Activated CD4-positive, alpha-beta T cell treated with anti-CD3 and anti-CD28 coated beads for 48 hours (primary cell): ENCODE results near the gene GRIA1.

Source experiments
- DNase-seq: peaks from one replicate; pipeline ENCODE4 v3.0.0-alpha.2; 2020

GRIA1 gene

DNA sequence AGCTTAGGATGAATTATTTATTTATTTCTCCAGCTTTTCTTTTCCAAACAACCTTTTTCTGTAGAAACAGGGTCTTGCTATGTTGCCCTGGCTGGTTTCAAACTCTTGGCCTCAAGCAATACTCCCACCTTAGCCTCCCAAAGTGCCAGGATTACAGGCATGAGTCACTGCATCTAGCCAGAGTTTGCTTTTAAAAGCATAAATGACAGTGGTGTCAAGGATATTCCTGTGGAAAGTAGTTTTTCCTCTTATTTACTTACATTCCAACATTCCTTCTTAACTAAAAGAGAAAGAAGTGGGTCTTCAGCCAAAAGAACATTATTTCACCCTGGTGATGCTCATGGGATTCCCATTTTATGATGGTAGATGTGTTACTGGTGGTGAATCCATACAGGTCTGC, 62.4 kb downstream of the GRIA1 start:
- DNase-seq: no peak

DNA sequence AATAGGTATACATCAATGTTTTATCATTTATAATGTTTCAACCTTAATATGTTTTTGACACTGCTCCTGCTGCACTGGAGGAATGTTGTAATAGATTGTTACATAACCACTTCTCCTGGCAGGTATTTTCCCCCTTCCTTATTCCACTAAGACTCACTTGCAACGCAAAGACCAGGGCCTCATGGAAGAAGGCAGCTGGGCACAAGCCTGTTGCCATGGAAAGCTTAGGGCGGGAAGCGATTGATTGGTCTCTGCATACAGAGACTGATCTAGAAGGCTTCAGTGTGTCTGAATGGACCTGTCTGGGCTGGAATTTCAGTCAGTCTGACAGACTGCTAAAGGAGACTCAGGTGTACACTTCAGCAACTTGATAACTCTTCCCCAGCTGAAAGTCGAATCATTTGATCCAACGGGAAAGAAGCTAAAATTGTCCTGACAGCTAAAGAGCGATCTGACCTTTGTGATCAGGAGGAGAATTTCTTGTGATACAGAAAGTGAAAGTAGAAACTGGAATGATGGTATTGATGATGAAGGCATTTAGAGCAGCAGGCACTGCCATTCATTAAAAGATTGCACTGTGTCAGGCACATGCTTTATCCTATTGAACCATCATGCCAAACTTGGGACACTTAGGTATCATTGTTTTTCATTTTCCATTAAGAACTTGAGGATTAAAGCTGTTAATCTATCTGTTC, 65.1 kb downstream of the GRIA1 start:
- no peak for DNase-seq

DNA sequence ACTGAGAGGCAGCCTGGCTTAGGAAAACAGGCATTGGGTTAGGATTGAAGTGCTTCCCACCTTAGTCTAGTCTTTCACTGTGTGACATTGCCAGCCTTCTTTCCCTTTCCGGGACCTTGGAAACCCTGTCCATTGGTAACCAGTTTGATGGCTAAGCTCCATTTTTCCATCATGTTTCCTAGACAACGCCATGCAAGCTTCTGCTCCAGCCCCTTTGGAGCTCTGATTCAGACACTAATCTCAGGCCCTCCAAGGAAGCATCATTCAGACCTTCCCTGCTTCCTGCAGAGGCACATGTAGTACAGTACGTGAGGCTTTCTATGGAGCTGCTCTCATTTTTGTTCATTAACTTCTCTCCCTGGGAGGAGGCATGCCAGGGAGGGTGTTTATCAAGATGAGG, 68.5 kb downstream of the GRIA1 start:
- no peak for DNase-seq

DNA sequence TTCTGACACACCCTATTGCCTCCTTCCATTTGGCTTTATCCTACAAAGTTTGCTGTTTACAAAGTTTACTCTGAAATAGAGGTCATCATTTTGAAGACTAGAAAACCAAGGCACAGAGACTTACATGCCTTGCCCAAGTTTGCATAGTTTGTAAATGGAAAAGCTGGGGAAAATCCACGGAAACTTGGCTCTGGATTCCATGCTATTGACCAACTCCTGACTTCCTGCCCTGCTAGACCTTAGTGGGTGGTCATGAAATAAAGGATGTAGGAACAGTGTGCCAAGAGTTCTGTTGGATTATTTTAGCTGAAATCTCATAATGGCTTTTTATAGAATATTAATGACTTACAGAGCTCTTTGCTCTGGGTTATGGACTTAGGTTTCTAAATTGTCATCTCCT, 69.5 kb downstream of the GRIA1 start:
- DNase-seq: no peak

DNA sequence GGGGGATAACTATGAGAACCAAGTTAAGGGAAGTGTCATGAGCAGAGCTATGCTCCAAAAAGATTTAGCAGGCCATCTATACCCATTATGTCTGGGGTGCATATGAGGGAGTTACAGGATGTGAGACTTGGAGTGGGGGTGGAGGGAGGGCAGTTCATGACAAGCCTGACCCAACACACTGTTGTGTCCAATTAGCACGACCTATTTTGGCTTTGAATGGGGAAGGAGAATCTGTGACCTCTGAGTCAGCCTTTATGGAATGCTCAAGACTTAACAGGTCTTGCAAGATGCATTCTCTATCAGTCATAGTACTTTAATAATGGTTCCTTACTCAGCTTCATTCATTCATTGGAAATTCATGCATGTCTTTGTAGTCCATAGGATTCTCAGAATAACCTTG, 71.7 kb downstream of the GRIA1 start:
- DNase-seq: no peak

DNA sequence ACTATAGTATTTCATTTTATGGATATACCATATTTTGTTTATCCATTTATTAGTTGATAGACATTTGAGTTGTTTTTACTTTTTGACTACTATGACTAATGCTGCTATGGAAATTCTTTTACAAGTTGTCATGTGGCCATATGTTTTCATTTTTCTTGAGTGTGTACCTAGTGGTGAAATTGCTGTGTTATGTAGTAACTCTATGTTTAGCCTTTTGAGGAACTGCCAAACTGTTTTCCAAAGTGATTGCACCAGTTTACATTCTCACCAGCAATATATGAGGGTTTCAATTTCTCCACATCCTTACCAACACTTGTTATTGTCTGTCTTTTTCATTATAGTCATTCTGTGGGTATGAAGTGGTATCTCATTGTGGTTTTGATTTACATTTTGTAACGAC, 75.4 kb downstream of the GRIA1 start:
- DNase-seq: no peak

DNA sequence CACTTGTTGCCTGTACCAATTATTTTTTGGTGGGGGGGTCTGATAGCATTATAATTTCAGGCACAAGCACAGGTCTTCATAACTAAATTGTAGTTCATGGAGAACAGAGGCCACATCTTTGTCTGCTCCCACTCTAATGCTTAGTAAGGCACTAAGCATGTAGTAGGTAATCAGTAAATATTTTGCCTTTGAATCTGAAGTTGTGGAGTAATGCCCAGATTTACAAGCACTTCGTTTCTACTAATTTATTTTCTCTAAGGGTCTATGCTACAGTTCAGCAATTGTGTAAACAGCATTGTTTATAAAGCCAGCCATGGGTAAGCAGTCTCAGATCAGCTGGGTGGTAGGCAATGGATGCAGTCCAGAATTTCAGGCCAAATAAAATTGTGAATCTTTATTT, 78.6 kb downstream of the GRIA1 start:
- no peak for DNase-seq

DNA sequence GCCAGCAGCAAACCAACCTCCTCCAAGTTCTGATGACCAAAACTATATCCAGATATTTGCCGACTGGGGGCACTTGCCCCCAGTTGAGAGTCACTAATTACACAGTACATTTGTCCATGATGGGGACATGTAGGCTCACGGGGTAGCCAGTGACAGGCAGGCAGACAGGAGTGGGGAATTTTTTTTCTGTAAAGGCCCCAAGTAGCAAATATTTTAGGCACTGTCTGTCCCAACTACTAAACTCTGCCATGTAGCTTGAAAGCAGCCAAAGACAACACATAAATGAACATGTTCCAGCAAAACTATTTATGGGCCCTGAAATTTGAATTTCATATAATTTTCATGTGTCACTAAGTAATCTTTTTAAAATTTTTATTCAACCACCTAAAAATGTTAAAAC, 80.7 kb downstream of the GRIA1 start:
- DNase-seq: no peak

DNA sequence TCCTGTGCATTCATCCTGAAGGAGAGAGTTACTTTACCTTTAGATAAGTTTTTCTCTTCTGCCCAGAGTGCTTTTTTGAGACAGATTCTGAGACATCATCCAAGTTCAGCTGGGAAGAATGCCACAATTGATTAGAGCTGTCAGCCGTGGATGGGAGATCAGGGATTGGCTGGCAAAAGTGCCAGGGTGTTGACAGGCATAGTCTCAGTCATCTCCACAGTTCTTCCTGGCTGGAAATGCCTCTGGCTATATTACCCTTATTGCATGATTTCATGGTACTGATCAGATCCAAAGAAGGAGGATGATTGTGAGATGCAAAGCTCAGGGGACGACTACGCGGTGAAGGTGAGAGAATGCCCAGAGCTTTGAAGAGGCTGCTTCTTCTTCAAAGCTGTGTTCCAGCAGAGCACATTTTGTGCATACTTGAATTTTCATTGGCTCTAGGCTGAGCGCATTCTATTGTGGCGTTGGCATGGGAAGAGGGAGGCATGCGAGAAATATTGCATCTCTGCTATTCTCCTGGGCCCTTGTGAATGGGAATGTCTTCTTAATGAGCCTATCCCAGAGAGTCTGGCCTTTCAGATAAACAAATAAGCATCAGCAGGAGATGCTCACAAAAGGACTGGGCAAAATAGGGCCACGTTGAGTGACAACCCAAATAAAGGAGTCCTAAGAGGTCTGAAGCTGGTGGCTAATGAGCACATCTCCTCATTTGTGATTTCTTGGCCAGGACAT, 82.1 kb downstream of the GRIA1 start:
- DNase-seq: no peak

DNA sequence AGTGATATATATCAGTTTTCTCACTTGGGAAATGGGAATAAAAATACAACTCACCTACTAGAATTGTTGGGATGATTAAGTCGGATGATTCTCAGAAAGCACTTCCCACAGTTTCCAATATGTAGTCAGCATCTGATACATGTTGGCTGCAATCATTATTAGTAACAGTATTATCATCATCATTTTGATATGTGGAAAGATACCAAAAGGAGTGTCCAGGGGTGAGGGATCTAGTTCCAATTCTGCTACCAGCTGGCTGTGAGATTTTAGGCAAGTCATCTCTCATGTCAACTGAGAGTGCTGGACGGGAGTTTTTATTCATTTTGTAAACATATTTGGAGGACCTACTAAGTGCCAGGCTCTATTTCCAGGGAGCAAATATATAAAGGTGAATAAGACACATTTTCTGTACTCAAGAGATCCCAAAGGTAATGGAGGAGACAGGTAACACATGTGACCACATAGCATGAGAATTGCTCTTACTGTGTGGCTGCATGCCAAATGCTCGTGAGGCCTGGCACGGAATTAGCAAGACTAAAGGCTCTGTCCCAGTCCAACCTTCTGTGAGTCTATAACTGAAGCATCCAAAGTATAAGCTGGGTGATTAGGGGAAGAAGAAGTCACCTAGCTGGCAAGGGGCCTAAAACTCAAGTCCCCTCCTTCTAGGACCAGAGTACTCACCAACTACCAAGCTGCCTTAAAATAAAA, 83.0 kb downstream of the GRIA1 start:
- DNase-seq: no peak

DNA sequence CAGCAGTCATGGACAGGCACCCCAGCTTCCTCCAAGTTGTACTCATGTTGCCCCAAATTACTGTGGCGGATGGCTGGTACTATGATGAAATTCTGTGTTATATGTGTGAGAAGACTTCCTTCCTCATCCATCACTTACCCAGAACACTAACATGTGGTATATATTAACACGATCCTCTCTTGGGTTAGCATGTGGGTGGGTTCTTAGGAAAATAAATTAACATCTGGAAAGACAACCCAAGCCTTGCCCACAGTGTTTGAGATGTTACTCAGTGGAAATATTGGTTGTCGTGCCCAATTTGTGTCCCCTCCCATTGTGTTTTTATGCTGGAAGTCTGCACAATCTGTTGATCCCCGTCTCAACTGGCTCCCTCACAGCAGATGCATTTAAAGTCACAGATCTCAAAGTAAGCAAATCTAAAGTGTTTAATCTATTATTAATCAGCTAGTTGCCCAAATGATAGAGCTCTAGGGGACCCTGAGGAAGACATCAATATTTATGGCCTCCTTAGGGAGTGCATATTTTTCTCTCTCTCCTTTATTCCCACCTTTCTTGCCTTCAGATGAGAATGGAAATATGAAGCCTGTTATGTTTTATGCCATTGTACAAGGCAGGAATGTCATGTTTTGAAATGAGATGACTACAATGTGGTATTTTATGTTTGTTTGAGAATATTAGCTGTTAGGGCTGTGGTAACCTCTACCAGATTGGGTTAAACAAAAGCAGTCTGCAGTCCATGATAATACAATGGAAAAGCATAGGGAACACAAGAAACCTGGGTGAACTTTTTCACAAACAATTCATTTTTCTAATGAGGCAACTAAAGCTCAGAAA, 93.9 kb downstream of the GRIA1 start:
- no peak for DNase-seq

DNA sequence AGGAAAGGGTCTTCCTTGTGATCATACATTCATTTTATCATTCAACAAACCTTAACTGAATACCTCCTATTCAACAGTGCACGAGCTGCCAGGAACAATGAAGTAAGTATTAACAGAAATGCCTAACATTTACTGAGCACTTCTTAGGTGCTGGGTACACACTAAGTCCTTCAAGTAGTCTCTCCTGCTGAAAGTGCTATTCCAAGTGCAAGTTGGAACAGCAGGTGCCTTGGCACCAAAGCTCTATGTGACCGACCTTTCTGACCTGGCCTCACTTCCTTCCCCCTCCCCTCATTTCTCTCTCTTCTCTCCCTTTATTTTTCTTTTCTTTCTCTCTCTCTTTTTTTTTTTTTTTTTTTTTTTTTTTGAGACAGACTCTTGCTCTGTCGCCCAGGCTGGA, 94.5 kb downstream of the GRIA1 start:
- DNase-seq: no peak

DNA sequence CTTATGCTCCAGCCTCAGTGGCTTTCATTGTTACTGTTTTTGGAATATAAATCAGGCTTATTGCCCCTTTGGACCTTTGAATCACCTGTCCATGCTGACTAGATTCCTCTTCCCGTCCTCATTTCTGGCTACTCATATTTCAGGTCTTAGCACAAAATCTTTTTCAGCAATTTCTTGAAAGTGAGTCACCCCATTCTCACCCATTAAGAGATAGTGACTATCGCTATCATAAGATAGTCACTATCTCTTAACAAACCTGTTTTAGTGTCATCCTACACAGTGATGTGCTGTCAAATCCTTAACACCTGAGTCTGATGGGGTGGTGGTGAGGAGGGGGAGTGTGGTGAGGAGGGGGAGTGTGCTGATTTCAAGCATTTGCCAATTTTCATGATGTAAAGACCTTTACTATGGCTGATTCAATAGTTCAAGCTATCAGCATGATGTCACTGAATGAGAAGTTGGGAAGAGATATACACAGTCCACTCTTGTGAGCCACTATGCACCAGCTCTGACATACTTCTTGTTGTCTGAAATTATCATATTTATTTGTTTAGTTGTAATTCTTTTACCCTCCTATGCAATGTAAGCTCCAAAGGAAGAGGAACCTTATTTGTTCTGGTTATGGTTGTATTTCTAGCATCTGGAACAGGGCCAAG, 95.3 kb downstream of the GRIA1 start:
- no peak for DNase-seq

DNA sequence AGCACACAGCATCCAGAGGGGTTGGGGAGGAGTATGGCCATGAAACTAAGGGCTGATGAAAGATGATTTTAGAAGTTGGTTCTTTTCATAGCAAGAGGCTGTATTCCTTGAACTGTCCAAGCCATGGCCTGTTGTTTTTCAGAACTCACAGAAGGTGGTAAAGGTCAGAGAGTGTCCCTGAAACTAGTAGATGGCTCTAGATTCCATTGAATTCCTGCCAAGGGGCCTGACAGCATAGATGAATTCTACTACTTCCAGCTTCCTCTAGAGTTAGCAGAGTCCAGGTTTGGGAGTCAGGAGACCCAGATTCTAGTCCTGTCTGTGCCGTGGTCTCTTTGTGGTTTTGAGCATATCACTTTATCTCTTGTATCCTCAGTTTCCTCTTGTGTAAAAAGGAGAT, 101.6 kb downstream of the GRIA1 start:
- DNase-seq: no peak

DNA sequence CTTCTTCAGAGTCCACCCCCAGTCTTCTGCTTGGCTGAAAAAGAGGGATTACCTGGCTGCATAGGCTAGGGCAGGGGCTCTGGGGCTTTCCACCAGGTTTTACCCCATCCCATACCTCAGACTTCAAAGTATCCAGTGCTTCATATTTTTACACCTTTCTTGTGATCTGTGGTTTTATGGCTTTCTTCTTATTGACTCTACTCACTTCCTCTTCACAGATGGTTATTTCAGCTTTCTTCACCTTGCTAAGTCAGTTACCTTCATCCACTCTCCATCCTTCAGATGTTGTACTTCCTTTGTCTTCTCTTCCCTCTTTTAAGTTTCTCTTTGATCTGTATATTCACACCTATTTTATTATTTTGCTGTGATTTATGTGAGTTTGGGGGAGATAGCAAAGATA, 104.3 kb downstream of the GRIA1 start:
- DNase-seq: no peak

DNA sequence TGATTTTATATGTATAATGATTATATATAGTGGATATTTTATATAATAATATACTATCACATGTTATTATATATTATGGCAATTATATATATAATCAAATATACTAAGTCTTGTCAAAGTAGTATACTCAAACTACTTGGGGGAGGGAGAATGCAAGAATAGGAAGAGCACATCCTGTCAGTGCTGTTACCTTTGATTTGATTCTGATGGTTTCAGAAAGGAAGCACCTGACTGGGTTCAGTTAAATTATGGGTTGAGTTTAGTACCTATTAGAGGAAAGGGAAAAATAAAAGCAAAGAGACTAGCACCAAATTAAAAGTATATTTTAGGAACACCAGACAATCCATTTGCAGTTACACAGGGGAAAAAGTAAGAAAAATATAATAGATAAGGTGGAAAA, 107.6 kb downstream of the GRIA1 start:
- no peak for DNase-seq

DNA sequence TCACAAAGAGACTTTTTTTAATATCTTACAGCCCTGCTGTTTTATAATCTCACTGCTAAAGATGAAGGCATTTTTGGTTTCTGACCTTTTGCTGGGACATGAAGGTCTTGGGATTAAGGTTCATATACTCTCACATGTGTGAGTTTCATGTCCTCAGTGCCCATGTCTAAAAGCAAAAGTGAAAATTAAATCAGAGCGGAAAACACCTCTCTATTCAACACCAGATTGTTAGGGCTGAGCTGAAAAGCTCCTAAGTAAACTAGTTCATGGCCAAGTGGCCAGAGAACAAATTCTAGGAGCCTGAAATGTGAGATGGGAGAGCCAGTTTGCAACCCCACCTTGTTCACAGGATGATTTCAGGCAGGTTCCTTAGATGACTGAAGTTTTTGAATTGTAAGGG, 110.9 kb downstream of the GRIA1 start:
- DNase-seq: no peak

DNA sequence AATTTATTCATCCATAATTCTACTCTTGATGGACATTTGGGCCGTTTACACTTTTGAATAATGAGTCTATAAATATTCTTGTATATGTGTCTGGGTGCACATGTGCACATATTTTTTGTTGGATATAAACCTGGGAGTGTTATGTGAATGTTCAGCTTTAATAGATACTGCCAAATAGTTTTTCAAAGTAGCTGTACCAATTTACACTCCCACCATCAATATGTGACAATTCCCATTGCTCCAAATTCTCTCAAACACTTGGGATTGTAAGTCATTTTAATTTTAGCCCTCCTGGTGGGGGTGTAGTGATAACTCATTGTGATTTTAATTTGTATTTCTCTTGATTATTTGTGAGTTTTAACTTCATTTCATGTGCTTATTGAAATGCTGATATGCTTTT, 114.9 kb downstream of the GRIA1 start:
- no peak for DNase-seq

DNA sequence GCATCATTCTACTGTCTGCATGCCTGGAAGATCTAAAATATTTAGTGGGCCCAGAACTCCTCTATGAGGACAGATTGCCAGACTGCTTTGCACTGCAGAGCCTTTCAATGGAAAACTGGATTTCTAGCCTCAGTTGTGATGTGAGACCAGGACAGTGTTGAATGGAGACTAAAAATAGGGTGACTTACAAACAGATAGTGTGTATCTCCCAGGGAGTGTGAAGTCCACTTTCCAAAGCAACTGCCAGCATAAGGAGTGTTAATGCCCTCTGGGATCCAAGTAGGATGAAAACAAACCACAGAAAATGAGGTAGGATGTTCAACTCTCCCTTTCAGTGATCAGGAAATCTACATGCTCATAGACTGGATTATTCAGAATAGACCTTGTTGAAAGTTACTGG, 119.5 kb downstream of the GRIA1 start:
- no peak for DNase-seq

DNA sequence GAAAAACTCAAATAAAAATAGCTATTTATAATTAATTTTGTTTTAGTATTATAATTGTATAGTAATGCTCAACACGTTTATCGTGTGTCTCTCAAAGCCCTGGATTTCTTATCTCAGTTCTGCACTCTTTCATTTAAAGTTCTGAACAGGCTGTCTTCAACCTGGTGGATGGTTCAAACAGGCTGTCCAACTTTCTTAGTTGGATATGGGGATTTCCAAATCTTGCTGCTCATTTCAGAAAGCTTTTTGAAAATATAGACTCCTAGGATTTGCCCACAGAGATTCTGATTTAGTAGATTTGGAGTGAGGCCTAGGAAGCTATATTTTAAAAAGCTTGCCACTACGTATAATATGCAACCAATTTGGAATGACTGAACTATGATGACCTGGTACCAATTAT, 120.3 kb downstream of the GRIA1 start:
- no peak for DNase-seq

DNA sequence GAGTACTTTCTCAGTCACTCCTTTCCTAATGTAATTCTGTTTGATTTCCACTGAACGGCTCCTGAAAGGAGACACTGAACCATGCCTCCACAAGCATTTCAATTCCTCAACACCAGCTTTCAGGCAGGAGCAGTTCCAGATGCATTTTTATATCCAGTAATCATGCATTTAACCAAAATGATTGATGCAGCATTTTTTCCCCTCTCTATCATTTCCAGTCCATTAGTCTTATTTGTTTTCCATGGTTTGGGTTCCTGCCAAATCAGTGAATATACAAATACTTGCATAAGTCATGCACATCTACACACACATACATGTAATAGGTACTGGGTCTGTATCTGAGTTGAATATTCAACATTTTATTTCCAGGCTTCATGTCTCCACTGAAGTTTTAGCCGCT, 122.7 kb downstream of the GRIA1 start:
- no peak for DNase-seq

DNA sequence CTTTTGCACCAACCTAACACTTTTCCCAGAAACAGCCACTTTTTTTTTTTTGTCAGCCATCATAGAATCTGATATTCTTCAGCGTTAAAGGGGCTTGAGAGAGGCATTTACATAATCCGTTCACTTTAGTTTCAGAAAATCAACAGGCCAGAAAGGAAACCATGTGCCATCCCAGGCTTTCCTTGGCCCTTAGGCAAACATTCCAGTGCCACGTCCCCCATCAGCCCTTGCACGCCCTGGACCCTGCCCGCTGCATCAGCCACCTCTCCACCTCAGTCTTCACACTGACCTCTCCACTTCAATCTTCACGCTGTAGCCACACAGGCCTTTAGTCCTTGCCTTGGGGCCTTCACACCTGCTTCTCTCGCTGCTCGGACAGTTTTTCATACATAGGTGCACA, 123.2 kb downstream of the GRIA1 start:
- DNase-seq: no peak

DNA sequence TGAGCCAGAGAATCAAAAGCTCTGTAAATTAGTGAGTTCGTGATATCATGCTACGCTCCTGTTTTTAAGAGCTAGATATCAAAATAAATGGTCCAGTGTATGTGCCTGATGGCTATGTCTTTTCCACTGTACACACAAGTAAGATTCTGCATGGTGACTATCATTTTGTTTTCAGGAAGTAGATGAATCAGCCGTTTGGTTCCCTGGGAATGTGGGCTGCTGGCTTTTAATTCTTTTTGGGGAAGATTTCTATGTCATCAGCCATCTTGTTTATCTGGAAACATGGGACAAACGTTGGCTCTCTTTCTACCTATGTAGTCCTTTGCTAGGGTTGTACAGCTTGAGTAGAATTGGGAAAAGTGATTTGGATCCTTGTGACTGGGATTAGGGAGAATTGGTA, 126.7 kb downstream of the GRIA1 start:
- DNase-seq: no peak
